ENCODE measurements around the gene PLOD1.

Gene PLOD1

GRCh38 chr1:12015499-12015898 lies 81.0 kb downstream of the PLOD1 start:
- Histone ChIP-seq H3K9ac (ENCODE audit: low read depth, low read length, poor library complexity, severe bottlenecking) (no peak overlapping the region), H3K4me3 (ENCODE audit: low read length, poor library complexity, severe bottlenecking) (no peak overlapping the region), H3K4me2 (ENCODE audit: low read depth, low read length, poor library complexity, severe bottlenecking) (no peak overlapping the region), H3K9me3 (ENCODE audit: insufficient read depth, low read depth, low read length) (no peaks in the 10 kb centered on the region), H2AFZ (ENCODE audit: low read length) (no peak overlapping the region), H3K9me2 (replicated peaks; ENCODE audit: low read depth, low read length) (no peaks in the 10 kb centered on the region), H3K4me1 (ENCODE audit: insufficient read depth, low read length, poor library complexity, severe bottlenecking) (peaks cover 6% of the 10 kb centered on the region), H3K79me2 (ENCODE audit: insufficient read depth, low read length) (peaks cover 9% of the 10 kb centered on the region), H3K27me3 (ENCODE audit: insufficient read depth, low read length, poor library complexity, severe bottlenecking) (no peaks in the 10 kb centered on the region), H3F3A (ENCODE audit: low read depth) (0 out of 2 replicates have a peak, but pooled peaks cover 3% of the 10 kb centered on the region), H4K20me1 (ENCODE audit: insufficient read depth, low read length, poor library complexity, severe bottlenecking) (no peaks in the 10 kb centered on the region), H3K36me3 (ENCODE audit: insufficient read depth, low read length) (peaks cover 18% of the 10 kb centered on the region; the same call in 1 of the 2 replicates)
- no peak for TF ChIP-seq EZH2phosphoT487 (IDR thresholded peaks at IDR 0.05; ENCODE audit: borderline replicate concordance)
- no peak for TF ChIP-seq CTCF (conservative IDR thresholded peaks at IDR 0.05; ENCODE audit: low read length)

- H3K36me3 ChIP-seq (ENCODE audit: insufficient read depth, low read length) = peaks cover 12% of the 10 kb centered on the region; the same call in 1 of the 2 replicates
Observed at GRCh38 chr1:12016182-12016581, 81.7 kb downstream of the PLOD1 start.

GRCh38 chr1:12019858-12020509 lies 85.5 kb downstream of the PLOD1 start:
- H3K4me1 ChIP-seq (ENCODE audit: insufficient read depth, low read length, poor library complexity, severe bottlenecking) = peaks cover 12% of the 10 kb centered on the region
- peak overlapping the region; percentile 47; the same call in 1 of the 2 replicates for H2AFZ ChIP-seq (ENCODE audit: low read length)
- TF ChIP-seq CTCF (conservative IDR thresholded peaks at IDR 0.05; ENCODE audit: low read length) (no peak), EZH2phosphoT487 (IDR thresholded peaks at IDR 0.05; ENCODE audit: borderline replicate concordance) (no peak)
- H3K9me3 ChIP-seq (ENCODE audit: insufficient read depth, low read depth, low read length) = no peaks in the 10 kb centered on the region
- peak overlapping the region; percentile 77 for H3K9ac ChIP-seq (ENCODE audit: low read depth, low read length, poor library complexity, severe bottlenecking)
- no peaks in the 10 kb centered on the region for H3K9me2 ChIP-seq (replicated peaks; ENCODE audit: low read depth, low read length)
- no peaks in the 10 kb centered on the region for H3K27me3 ChIP-seq (ENCODE audit: insufficient read depth, low read length, poor library complexity, severe bottlenecking)
- no peaks in the 10 kb centered on the region for H4K20me1 ChIP-seq (ENCODE audit: insufficient read depth, low read length, poor library complexity, severe bottlenecking)
- peaks cover 23% of the 10 kb centered on the region for H3K79me2 ChIP-seq (ENCODE audit: insufficient read depth, low read length)
- H3K36me3 ChIP-seq (ENCODE audit: insufficient read depth, low read length) = no peaks in the 10 kb centered on the region
- 0 out of 2 replicates have a peak, but pooled peaks cover 3% of the 10 kb centered on the region for H3F3A ChIP-seq (ENCODE audit: low read depth)
- H3K4me2 ChIP-seq (ENCODE audit: low read depth, low read length, poor library complexity, severe bottlenecking) = peak overlapping the region; percentile 78
- peak overlapping the region; percentile 85 for H3K4me3 ChIP-seq (ENCODE audit: low read length, poor library complexity, severe bottlenecking)

More at GRCh38 chr1:12016182-12016581, 81.7 kb downstream of the PLOD1 start:
- H3K9ac ChIP-seq (ENCODE audit: low read depth, low read length, poor library complexity, severe bottlenecking) = no peak overlapping the region
- H3F3A ChIP-seq (ENCODE audit: low read depth) = 0 out of 2 replicates have a peak, but pooled peaks cover 3% of the 10 kb centered on the region
- no peaks in the 10 kb centered on the region for H3K9me3 ChIP-seq (ENCODE audit: insufficient read depth, low read depth, low read length)
- H2AFZ ChIP-seq (ENCODE audit: low read length) = no peak overlapping the region
- H3K79me2 ChIP-seq (ENCODE audit: insufficient read depth, low read length) = peaks cover 14% of the 10 kb centered on the region
- no peak for TF ChIP-seq CTCF (conservative IDR thresholded peaks at IDR 0.05; ENCODE audit: low read length)
- TF ChIP-seq EZH2phosphoT487 (IDR thresholded peaks at IDR 0.05; ENCODE audit: borderline replicate concordance) = no peak
- peaks cover 6% of the 10 kb centered on the region for H3K4me1 ChIP-seq (ENCODE audit: insufficient read depth, low read length, poor library complexity, severe bottlenecking)
- no peaks in the 10 kb centered on the region for H3K27me3 ChIP-seq (ENCODE audit: insufficient read depth, low read length, poor library complexity, severe bottlenecking)
- no peaks in the 10 kb centered on the region for H4K20me1 ChIP-seq (ENCODE audit: insufficient read depth, low read length, poor library complexity, severe bottlenecking)
- H3K4me3 ChIP-seq (ENCODE audit: low read length, poor library complexity, severe bottlenecking) = no peak overlapping the region
- no peaks in the 10 kb centered on the region for H3K9me2 ChIP-seq (replicated peaks; ENCODE audit: low read depth, low read length)
- no peak overlapping the region for H3K4me2 ChIP-seq (ENCODE audit: low read depth, low read length, poor library complexity, severe bottlenecking)
